Measurements from ENCODE around the gene OTOF.

Gene OTOF

DNA sequence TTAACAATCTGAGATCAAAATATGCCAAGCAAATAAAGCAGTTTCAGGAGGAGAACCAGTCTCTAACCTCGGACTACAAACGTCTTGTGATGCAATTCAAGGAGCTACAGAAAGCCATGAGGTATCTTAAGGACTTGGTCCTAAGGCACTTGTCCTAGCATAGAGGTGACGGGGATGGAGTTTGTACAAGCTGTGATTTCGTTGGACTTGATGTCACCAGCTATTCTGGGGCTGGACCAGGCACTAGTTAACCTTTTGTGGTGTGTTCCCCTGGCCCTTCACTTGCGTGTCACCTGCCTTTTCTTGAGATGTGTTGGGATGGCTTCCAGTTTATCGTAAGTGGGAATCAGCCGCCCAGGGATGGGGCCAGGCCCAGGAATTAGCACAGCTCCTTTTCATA lies 33.7 kb downstream of the OTOF start:
- no peak for DNase-seq

DNA sequence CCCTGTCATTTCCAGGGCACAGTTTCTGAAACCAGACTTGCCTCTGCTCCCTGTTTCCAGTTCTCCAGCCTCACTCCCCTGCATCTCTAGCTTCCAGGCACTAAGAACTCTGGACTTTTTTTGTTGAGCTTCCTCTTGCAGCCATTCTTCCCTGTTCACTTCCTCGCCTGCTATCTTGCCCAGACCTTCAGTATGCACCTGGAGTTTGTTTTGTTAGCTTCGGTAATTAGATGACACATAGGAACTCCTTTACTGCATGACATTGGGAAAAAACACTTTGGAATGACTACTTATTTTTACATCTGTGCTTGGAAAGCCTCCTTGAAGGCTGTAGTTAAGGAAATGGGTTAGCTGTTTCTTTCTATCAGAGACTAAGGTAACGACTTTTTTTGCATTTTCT lies 35.2 kb downstream of the OTOF start:
- DNase-seq, result no peak

DNA sequence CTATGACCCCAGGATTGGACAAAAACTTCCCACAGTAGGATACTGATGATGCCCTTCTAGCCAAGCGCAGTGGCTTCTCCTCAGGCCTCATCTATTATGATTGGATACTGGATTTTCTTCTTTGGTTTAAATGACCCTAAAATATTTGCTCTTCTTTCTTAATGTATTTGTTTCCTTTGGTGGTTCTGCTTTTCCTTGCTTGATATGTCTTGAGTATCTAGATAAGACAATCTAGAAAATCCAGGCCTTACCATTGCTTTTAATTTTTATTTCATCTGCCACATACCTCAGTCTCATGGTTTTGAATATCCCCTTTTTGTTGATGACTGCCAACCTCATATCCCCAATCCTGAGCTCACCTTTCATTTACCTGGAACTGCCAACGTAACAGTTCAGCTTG lies 35.6 kb downstream of the OTOF start:
- no peak for DNase-seq

DNA sequence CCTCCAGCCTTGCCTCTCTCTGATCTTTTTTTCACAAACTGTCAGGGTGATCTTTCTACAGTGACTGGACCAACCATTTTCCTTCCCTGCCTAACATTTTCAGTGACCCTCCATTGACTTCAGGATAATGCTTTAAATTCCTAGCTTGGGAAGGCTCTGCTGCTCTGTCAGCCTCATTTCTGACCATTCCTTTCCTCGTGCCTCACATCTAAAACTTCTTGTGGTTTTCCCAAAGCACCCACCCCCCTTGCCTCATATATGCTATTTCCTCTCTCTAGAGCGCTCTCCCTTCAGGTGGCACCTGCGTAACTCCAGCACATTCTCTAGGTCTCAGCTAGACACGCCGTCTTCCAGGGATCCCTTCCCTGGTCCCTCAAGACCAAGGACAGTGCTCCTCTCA lies 39.0 kb downstream of the OTOF start:
- no peak for DNase-seq

DNA sequence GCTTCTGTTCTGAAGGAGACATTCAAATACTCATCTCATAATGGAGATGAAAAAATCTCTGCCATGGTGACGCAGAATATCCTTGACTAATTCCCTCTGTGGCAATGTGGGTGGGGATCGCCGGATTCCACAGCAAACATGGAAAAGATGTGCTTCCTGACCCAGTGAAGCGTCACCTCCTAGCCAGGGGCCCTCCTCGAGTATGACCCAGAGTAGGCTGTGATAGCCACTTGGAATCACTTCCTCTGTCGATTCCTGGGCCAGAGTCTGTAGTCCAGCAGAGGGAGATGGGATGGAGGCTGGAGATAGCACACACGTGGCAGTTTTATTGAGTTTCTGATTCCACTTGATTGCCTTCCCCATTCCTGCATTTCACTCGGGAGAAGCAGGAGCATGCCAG lies 39.4 kb downstream of the OTOF start:
- no peak for DNase-seq

DNA sequence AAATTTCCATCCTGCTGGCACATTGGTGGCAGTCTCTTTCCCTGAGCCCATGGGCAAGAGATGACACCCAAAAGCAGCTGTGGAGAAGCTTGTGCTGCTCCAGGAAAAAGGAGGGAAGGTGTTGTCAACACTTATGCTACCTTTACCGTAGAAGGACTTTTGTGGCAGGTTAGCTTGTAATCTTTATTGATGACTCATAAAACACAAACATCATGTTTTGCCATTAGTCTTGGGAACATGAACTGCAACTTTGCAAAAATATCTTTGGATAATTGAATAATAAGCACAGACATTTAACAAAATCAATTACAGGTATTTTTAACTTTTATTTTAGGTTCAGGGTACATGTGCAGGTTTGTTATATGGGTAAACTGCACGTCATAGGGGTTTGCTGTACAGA lies 42.8 kb downstream of the OTOF start:
- DNase-seq, result no peak

DNA sequence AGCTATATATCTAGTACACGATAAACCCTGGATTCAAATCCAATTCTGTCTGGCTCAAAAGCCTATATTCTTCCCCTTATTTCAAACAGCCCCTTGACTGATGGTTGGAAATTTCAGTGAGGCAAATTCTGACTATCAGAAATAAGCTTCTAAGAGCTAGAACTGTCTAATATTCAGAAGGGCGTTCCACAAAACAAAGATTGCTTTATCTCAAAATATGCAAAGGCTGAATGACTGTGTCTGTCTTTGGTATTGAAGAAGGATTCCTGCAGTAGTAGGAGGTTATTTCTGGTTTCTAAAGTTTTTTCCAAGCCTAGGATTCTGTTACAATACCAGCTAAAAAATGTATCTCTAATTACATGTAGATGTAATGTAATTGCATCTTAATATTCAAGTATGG lies 45.1 kb downstream of the OTOF start:
- DNase-seq, result no peak

DNA sequence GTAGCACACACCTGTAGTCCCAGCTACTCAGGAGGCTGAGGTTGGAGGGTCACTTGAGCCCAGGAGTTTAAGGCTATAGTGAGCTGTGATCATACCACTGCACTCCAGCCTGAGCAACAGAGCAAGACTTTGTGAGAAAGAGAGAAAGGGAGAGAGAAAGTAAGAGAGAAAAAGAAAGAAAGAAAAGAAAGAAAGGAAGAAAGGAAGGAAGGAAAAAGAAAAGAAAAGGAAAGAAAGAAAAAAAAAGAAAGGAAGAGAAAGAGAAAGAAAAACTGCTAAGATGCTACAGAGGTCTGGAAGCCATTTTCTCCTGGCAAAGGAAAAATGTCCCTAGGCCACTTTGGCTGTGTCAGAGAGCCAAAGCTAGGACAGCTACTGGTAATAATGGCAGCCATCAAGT lies 45.6 kb downstream of the OTOF start:
- DNase-seq, result no peak

DNA sequence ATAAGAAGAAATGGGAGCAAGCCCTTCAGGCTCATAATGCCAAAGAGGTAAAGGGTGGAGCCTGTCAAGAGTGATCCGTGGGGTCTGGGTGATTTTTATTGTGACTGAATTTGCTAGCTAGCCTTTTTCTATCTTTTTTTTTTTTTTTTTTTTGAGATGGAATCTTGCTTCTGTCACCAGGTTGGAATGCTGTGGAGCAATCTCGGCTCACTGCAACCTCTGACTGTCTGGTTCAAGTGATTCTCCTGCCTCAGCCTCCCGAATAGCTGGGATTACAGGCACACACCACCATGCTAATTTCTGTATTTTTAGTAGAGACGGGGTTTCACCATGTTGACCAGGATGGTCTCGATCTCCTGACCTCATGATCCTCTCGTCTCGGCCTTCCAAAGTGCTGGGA lies 47.1 kb downstream of the OTOF start:
- no peak for DNase-seq

DNA sequence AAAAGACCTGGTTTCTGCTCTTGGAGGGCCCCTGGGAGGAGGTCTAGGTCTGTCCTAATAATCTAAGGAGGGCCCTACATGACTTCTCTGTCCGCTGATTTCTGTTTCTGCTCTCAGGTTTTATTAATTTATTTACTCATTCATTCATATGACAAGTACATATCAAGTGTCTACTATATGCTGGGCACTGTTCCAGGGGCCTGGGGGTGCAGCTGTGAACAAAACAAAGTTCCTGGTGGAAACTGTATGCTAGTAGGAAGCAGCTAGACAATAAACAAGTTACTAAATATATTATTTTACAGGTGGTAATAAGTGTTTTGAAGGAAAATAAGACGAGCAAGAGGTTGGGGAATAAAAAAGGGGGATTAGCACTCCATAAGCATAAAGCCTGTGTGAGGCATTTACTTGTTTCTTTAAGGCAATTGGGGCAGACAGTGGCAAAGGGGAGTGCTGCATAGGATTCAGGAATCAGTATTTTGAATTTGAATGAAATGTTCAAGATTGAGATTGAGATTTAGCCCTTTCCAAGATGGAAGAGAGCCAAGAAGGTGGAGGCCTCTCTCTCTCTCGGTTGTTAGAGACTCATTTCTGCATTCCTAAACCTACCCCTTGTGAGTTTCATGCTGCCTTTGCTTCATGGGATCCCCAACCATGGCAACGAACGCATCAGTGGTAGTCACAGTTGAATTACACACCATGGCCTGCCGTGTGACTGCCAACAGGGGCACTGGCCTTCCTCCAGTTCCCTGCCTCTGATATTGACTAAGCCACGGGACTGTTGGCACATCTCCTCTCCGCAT lies 47.9 kb downstream of the OTOF start:
- DNase-seq, result no peak

DNA sequence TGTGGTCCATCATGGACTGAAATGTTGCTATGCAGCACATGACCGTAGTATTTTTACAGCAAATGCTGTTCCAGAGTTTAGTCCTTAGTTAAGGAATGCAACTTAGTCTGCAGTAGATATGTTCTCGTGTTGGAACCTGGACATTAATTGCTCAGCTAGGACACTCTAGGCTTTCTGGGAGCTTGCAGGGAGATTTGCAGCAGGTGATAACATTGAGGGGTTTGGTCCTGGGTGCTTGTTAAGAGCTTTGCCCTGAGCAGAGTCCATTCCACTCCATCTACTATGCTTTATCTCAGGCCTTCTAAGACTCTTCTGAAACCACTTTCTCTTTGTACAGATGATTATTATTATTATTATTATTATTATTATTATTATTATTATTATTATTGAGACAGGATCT lies 49.1 kb downstream of the OTOF start:
- DNase-seq, result no peak

DNA sequence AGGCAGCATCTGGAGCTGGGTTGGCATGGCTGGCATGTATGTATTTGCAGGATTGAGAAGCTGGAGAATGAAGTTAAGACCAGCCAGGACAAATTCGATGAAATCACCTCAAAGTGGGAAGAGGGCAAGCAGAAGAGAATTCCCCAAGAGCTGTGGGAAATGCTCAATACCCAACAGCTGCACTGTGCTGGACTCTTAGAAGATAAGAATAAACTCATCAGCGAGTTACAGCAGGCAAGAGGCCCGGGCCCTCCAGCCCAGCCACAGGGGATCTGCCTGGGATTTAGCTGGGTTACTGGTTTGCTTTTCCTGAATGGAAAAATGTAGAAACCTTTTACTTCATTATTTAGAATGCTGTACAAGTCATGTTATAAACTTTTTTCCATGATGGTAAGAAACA lies 53.7 kb downstream of the OTOF start:
- DNase-seq, result no peak

DNA sequence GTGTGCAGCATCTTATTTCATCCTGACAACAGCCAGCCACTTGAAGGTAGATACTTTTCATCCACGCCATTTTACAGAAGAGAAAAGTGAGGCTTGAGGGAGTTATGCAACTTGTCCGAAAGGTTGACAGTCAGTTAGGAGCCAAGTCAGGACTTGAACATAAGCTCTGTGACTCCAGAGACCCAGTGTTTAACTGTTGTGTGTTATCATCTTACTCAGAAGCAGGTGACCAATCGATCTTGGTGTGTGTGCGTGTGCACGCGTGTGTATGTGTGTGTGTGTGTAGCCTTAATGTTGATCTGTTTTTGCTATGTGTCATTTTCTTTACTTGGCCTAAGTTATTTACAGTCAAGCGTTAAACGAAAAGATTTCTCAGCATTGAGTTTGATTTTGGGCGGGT lies 54.2 kb downstream of the OTOF start:
- no peak for DNase-seq

DNA sequence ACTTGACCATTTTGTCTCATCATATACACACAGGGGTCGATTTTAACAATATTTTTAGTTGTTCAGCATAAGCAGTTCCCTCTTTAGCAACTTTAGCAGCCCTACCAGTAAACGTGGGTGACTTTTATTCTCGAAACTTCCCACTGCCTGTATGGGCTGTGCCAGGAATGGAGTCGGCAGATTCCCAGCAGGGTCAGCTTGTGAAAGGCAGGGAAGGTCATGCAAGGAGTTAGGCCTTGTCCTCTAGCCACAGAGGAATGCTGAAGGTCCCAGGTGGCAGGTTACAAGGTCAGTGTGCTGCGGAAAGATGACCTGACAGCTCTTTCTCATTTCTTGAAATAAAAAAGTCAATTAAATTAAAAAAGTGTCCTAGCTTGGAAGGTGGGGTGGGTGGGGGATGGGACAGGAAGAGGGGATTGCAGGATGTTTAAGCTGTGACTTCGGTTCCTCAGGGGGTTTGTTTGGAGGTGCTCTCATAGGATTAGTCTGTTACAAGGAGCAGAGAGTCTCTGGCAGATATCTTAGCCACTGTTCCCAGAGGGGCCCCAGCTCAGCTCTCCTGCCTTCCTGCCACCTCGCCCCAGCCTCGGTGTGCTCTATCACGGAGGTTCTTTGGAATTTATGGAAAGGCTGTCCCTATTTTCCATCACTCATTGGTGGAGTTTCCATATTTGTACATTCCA lies 54.8 kb downstream of the OTOF start:
- no peak for DNase-seq

DNA sequence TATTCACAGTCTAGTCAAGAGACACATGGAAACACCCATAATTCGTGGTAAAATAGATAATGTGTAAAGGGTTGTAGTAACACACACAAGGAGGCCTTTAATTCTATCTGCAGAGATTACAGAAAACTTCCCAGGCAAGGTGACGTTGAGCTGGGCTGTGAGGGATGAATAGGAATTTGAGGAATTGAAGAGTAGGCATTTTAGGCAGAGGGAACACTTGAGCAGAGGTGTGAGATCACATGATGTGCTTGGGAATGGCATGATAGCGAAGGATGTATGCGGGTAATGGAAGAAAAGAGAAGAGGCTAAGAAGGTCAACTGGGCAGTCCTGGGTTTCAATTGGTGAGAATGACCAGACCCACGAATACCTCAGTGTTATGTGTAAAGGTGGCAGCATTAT lies 56.0 kb downstream of the OTOF start:
- no peak for DNase-seq

DNA sequence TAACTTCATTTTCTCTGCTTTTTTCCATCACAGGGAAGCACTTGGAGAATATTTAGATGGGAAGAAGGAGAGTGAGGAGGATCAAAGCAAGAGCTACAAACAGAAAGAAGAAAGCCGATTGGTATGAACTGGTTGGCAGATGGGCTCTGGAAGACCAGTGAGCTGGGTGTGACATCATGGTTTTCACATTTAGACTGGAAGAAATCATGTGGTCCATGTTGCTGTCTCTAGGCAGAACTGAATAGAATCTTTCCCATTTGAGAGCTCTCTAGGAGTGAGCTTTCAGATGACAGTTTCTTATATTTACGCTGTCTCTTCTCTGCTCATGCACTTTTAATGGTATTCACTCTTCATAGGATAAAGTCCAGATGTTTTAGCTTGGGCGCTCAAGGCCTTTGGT lies 63.6 kb downstream of the OTOF start:
- DNase-seq, result no peak

DNA sequence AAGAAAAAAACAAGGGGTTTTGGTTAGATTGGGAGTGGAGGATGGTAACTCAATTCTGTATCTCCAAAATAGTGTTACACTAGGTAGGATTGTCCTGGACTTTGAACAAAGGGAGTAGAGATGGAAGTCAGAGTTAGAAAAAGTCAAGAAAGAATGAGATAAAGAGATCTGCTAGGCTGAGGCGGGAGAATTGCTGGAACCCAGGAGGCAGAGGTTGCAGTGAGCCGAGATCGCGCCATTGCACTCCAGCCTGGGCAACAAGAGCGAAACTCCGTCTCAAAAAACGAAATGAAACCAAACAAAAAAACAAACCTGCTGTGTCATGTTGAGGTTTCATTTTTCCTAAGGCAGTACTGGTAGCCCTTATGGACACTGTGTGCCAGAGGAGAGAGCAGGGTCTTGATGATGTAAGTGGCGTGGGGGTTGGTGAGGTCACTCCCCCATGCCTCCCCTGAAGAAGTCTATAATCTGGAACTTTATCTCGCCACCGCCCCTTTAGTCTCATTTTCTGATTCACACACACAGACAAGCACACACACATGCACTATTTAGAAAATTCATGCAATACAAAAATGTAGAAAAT lies 65.7 kb downstream of the OTOF start:
- DNase-seq, result peak; percentile 73

DNA sequence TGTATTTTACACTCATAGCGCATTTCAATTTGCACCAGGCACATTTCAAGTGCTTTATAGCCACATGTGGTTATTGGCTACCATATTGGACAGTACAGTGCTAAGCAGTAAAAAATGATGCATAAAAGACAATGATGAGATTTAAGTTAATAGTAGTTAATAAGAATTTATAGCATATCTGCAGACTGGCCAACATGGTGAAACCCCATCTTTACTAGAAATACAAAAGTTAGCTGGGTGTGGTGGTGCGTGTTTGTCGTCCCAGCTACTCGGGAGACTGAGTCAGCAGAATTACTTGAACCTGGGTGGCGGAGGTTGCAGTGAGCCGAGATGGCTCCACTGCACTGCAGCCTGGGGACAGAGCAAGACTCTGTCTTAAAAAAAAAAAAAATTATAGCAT lies 66.5 kb downstream of the OTOF start:
- no peak for DNase-seq

DNA sequence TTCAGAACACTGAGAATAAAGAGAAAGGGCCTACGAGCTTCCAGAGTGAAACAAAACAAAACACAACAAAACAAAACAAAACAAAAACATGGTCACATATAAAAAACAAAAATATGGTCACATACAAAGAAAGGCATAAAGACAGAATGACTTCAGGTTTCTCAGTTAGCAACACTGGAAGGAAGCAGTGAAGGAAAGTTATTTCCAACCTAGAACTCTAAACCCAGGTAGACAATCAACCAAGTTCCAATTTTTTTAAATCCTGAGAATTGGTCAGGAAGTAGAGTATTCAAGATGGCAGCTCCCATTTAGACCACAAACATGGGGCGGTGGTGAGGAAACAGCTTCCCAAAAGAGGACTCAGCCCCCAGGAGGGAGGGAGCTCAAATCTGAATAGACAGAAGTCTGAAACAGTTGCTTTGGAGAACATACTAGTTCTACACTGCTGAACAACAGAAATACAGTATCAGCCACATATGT lies 67.1 kb downstream of the OTOF start:
- no peak for DNase-seq

DNA sequence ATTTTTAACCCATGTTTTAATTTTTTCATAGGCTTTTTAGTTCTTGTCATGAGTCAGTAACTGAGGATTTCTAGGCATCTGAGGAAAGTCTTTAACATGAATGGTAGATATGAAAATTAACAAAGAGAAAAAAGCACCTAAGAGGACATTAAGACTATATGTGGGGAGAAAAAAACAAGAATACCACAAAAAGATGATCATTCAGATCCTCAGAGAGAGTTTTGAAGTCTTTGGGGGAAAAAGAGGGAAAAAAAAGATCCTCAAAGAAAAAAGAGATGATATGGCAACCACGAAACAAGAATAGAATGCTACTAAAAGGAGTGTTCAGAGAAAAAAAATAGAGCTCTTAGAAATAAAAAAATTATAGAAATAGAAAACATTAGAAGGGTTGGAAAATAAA lies 68.1 kb downstream of the OTOF start:
- DNase-seq, result no peak

DNA sequence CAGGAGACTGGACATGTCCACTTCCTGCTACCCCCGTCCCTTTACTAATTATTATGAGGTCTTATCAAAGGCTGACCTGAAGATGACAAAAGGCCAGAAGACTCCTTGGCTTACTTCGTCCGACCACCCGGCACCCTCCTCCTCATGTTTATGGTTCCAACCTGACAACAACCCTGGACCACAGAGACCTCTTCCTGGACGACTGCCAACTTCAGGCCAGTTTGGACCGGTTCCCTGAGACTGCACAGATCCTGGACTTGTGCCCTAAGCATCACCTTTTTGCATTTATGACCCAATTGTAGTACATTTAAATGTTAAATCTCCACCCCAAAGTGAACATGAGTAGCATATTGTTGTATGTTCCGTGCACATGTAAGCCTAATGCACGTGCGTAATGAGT lies 70.4 kb downstream of the OTOF start:
- no peak for DNase-seq
